ENCODE results near the gene CLCN7.

DNA sequence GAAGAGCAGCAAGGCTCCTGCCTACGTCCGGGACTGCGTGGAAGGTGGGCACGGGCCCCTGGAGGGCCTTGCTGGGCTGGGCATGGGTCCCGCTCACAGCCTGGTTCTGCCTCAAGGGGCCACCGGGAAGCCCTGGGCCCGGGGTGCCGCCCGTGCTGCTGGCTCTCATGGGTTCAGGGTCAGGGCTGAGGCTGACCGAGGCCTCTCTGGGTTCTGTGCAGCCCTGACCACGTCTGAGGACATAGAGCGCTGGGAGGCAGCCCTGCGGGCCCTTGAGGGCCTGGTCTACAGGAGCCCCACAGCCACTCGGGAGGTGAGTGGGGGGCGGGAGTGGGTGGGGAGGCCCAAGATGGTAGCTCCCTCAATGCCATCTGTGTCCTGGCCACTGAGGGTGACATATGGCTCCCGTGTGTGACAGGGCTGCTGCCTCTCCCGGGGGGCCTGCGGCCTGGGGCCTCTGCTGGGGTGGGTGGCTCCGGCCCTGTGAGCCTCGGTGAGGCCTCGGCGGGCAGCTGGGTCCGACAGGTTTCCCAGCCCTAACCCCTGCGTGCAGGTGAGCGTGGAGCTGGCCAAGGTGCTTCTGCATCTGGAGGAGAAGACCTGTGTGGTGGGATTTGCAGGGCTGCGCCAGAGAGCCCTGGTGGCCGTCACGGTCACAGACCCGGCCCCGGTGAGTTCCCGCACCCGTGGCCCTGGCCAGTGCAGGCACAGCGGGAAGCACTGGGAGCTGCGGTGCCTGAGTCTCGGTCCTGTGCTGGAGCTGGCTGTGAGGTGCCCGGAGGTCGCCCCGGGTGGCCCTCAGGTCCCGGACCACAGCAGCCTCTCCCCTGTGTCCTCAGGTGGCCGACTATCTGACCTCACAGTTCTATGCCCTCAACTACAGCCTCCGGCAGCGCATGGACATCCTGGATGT, 27.5 kb upstream of the CLCN7 start:
- TF ChIP-seq, protein P1, sequence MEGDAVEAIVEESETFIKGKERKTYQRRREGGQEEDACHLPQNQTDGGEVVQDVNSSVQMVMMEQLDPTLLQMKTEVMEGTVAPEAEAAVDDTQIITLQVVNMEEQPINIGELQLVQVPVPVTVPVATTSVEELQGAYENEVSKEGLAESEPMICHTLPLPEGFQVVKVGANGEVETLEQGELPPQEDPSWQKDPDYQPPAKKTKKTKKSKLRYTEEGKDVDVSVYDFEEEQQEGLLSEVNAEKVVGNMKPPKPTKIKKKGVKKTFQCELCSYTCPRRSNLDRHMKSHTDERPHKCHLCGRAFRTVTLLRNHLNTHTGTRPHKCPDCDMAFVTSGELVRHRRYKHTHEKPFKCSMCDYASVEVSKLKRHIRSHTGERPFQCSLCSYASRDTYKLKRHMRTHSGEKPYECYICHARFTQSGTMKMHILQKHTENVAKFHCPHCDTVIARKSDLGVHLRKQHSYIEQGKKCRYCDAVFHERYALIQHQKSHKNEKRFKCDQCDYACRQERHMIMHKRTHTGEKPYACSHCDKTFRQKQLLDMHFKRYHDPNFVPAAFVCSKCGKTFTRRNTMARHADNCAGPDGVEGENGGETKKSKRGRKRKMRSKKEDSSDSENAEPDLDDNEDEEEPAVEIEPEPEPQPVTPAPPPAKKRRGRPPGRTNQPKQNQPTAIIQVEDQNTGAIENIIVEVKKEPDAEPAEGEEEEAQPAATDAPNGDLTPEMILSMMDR (IDR thresholded peaks at IDR 0.05) = no peak
- no peak for TF ChIP-seq POLR2A (IDR thresholded peaks at IDR 0.05)

Measured in thyroid gland (tissue), 4 donors.